H9 (cell line): Measurements from ENCODE around the gene TCF7L1. TPM values are rescaled to one million over a fixed set of nuclear protein-coding genes. Genes with fewer than 3 reads are reported as not detected.

ENCODE experiments used
- DNase-seq: peaks from one replicate; pipeline ENCODE4 v3.0.0-alpha.2; 2017
- H2AFZ ChIP-seq: one replicate; pipeline ENCODE4 v1.6.1; 2013; ENCODE audit warnings: mild to moderate bottlenecking, low read length, control low read depth, moderate library complexity
- H2AK5ac ChIP-seq: 2 replicates; pipeline ENCODE4 v1.6.1; 2013; ENCODE audit warnings: low read length, control low read depth, mixed read lengths; ENCODE audit not compliant: insufficient read length
- H2BK120ac ChIP-seq: one replicate; pipeline ENCODE4 v1.6.1; 2013; ENCODE audit warnings: low read depth, mild to moderate bottlenecking, low read length, control low read depth, inconsistent platforms; ENCODE audit not compliant: poor library complexity, severe bottlenecking
- H2BK12ac ChIP-seq: 2 replicates; pipeline ENCODE4 v1.6.1; 2013; ENCODE audit warnings: low read length, control low read depth, mixed read lengths, low read depth; ENCODE audit not compliant: insufficient read length
- H2BK15ac ChIP-seq: 2 replicates; pipeline ENCODE4 v1.6.1; 2013; ENCODE audit warnings: low read depth, low read length, control low read depth
- H2BK20ac ChIP-seq: one replicate; pipeline ENCODE4 v1.6.1; 2013; ENCODE audit warnings: low read depth, mild to moderate bottlenecking, low read length, control low read depth, inconsistent platforms; ENCODE audit not compliant: poor library complexity, severe bottlenecking
- H2BK5ac ChIP-seq: 2 replicates; pipeline ENCODE4 v1.6.1; 2013; ENCODE audit warnings: low read length, control low read depth, mixed read lengths; ENCODE audit not compliant: insufficient read length
- H3K14ac ChIP-seq: 2 replicates; pipeline ENCODE4 v1.6.1; 2013; ENCODE audit warnings: low read length, control low read depth; ENCODE audit not compliant: insufficient read depth
- H3K18ac ChIP-seq: 2 replicates; pipeline ENCODE4 v1.6.1; 2013; ENCODE audit warnings: low read depth, mild to moderate bottlenecking, mixed read lengths, low read length, control low read depth; ENCODE audit not compliant: insufficient read length
- H3K23ac ChIP-seq: 2 replicates; pipeline ENCODE4 v1.6.1; 2013; ENCODE audit warnings: low read length, control low read depth, mixed read lengths, low read depth; ENCODE audit not compliant: insufficient read length
- H3K23me2 ChIP-seq: 2 replicates; pipeline ENCODE4 v1.6.1; 2013; ENCODE audit warnings: low read depth, mild to moderate bottlenecking, mixed read lengths, low read length, control low read depth; ENCODE audit not compliant: insufficient read length, poor library complexity, severe bottlenecking
- H3K27ac ChIP-seq: 2 replicates; pipeline ENCODE4 v1.5.1; 2013; ENCODE audit warnings: low read length, control low read depth, mixed read lengths, low read depth; ENCODE audit not compliant: insufficient read length
- H3K27me3 ChIP-seq: 2 replicates; pipeline ENCODE4 v1.6.1; 2013; ENCODE audit warnings: low read length, control low read depth, inconsistent platforms; ENCODE audit not compliant: insufficient read depth
- H3K4ac ChIP-seq: 2 replicates; pipeline ENCODE4 v1.6.1; 2013; ENCODE audit warnings: low read depth, mild to moderate bottlenecking, control low read depth, inconsistent platforms, low read length, moderate library complexity
- H3K4me1 ChIP-seq: 2 replicates; pipeline ENCODE4 v1.6.1; 2013; ENCODE audit warnings: low read length, control low read depth, inconsistent platforms; ENCODE audit not compliant: insufficient read depth
- H3K4me2 ChIP-seq: 2 replicates; pipeline ENCODE4 v1.6.1; 2013; ENCODE audit warnings: low read length, control low read depth, mixed read lengths; ENCODE audit not compliant: insufficient read length, insufficient read depth
- H3K56ac ChIP-seq: 2 replicates; pipeline ENCODE4 v1.6.1; 2013; ENCODE audit warnings: low read depth, mild to moderate bottlenecking, mixed read lengths, low read length, control low read depth; ENCODE audit not compliant: insufficient read length
- H3K79me1 ChIP-seq: 2 replicates; pipeline ENCODE4 v1.6.1; 2013; ENCODE audit warnings: low read depth, mild to moderate bottlenecking, moderate library complexity, low read length, control low read depth, inconsistent platforms; ENCODE audit not compliant: insufficient read depth, poor library complexity, severe bottlenecking
- H3K79me2 ChIP-seq: 2 replicates; pipeline ENCODE4 v1.6.1; 2013; ENCODE audit warnings: low read length, control low read depth, inconsistent platforms; ENCODE audit not compliant: insufficient read depth
- H3K9ac ChIP-seq: 2 replicates; pipeline ENCODE4 v1.6.1; 2013; ENCODE audit warnings: low read length, control low read depth, mixed read lengths; ENCODE audit not compliant: insufficient read length; ENCODE audit errors: extremely low read depth
- H3K9me3 ChIP-seq: one replicate; pipeline ENCODE4 v1.6.1; 2013; ENCODE audit warnings: low read depth, low read length, inconsistent platforms; ENCODE audit not compliant: control insufficient read depth
- H3T11ph ChIP-seq: one replicate; pipeline ENCODE4 v1.6.1; 2013; ENCODE audit warnings: mild to moderate bottlenecking, low read length, control low read depth, inconsistent platforms
- H4K20me1 ChIP-seq: one replicate; pipeline ENCODE4 v1.6.1; 2013; ENCODE audit not compliant: control insufficient read depth, insufficient read length, insufficient read depth
- H4K5ac ChIP-seq: 2 replicates; pipeline ENCODE4 v1.6.1; 2013; ENCODE audit warnings: low read depth, mild to moderate bottlenecking, mixed read lengths, low read length, control low read depth; ENCODE audit not compliant: insufficient read length
- H4K8ac ChIP-seq: replicated peaks from 2 replicates; pipeline ENCODE4 v1.6.1; 2013; ENCODE audit warnings: low read length, control low read depth, mixed read lengths, low read depth; ENCODE audit not compliant: insufficient read length
- H4K91ac ChIP-seq: 2 replicates; pipeline ENCODE4 v1.6.1; 2013; ENCODE audit warnings: low read depth, mild to moderate bottlenecking, moderate library complexity, mixed read lengths, low read length, control low read depth; ENCODE audit not compliant: insufficient read length
- H3K27ac Mint-ChIP-seq, 3 experiments: 2 replicates in 2 of 3; 3 replicates in 1 of 3; pipeline ENCODE4 v1.8.0; 2020 to 2021; ENCODE audit warnings: mixed read lengths in 3 of 3, mild to moderate bottlenecking in 1 of 3, moderate library complexity in 1 of 3
- H3K27me3 Mint-ChIP-seq: 2 replicates; pipeline ENCODE4 v1.8.0; 2021; ENCODE audit warnings: low read depth, mild to moderate bottlenecking, moderate library complexity, mixed read lengths
- H3K36me3 Mint-ChIP-seq, 3 experiments: 2 replicates in 2 of 3; 3 replicates in 1 of 3; pipeline ENCODE4 v1.8.0; 2020 to 2021; ENCODE audit warnings: low read depth in 3 of 3, mixed read lengths in 3 of 3; ENCODE audit not compliant: insufficient read depth in 1 of 3
- H3K4me1 Mint-ChIP-seq, 2 experiments: 2 replicates each; pipeline ENCODE4 v1.8.0; 2020; ENCODE audit warnings: mixed read lengths in 2 of 2
- H3K4me3 Mint-ChIP-seq, 2 experiments: 2 replicates in 1 of 2; 3 replicates in 1 of 2; pipeline ENCODE4 v1.8.0; 2020 to 2021; ENCODE audit warnings: mild to moderate bottlenecking in 2 of 2, mixed read lengths in 2 of 2, moderate library complexity in 1 of 2
- H3K9me3 Mint-ChIP-seq, 2 experiments: 2 replicates in 1 of 2; 3 replicates in 1 of 2; pipeline ENCODE4 v1.8.0; 2020; ENCODE audit warnings: mild to moderate bottlenecking in 2 of 2, mixed read lengths in 2 of 2, moderate library complexity in 1 of 2
- CTCF ChIP-seq: fragments of 200-600 bp; sonication (generic); conservative IDR thresholded peaks from 3 replicates; pipeline ENCODE4 v1.8.0; 2021; ENCODE audit warnings: antibody characterized with exemption, mild to moderate bottlenecking
- WGBS: extraction: QIAGEN DNeasy Blood & Tissue Kit; methylation state at CpG from one replicate; pipeline ENCODE4 v1.1.7; 2013; ENCODE audit warnings: missing lambda C conversion rate, low lambda C conversion rate, mixed read lengths; ENCODE audit not compliant: insufficient read length; ENCODE audit errors: extremely low coverage; 5-methylcytosine and 5-hydroxymethylcytosine counted together
- total RNA-seq: library from RNA; stranded (reverse); gene quantifications from 2 replicates; pipeline ENCODE4 v1.2.1, GENCODE V29; 2021

TCF7L1 gene
- total RNA-seq, 1 experiment from 2014 or later = 112 TPM

GRCh38 chr2:85181134-85181631 is 48.0 kb downstream of the TCF7L1 start:
- no peak overlapping the region for H3K14ac ChIP-seq
- H3K9me3 Mint-ChIP-seq = no peaks in the 10 kb centered on the region; a peak in 1 of 5 replicates
- H3K23me2 ChIP-seq = no peaks in the 10 kb centered on the region
- H3K27ac ChIP-seq = no peak overlapping the region
- no peak overlapping the region for H3K18ac ChIP-seq
- no peak overlapping the region for H2BK5ac ChIP-seq
- H2AFZ ChIP-seq = no peak overlapping the region
- no peak overlapping the region for H2AK5ac ChIP-seq
- no peak overlapping the region for H2BK20ac ChIP-seq
- peak overlapping the region; percentile 90 to 97 (median 91) for H3K27ac Mint-ChIP-seq
- H4K5ac ChIP-seq = no peak overlapping the region
- no peaks in the 10 kb centered on the region for H3K27me3 Mint-ChIP-seq
- no peak overlapping the region for H4K8ac ChIP-seq
- no peak overlapping the region for H2BK15ac ChIP-seq
- no peak overlapping the region; a peak in 1 of 5 replicates for H3K4me3 Mint-ChIP-seq
- H3K9me3 ChIP-seq = no peaks in the 10 kb centered on the region
- no peak overlapping the region for H4K91ac ChIP-seq
- H4K20me1 ChIP-seq = no peaks in the 10 kb centered on the region
- DNase-seq = no peak
- H3K9ac ChIP-seq = no peak overlapping the region
- H3K4me2 ChIP-seq = no peak overlapping the region
- H3K23ac ChIP-seq = no peak overlapping the region
- no peak overlapping the region for H3T11ph ChIP-seq
- H3K4me1 Mint-ChIP-seq = peaks cover 77% of the 10 kb centered on the region in 2 experiments
- H3K79me1 ChIP-seq = peaks cover 5% of the 10 kb centered on the region
- H3K4me1 ChIP-seq = peaks cover 27% of the 10 kb centered on the region; the same call in 1 of the 2 replicates
- no peak overlapping the region for H2BK120ac ChIP-seq
- peaks cover 23% of the 10 kb centered on the region; the same call in 1 of the 2 replicates for H3K79me2 ChIP-seq
- no peak overlapping the region for H3K4ac ChIP-seq
- no peak overlapping the region for H3K56ac ChIP-seq
- WGBS = no CpG with 5 or more reads among the region's 5 CpGs
- peak; percentile 25; the same call in 1 of the 3 replicates for TF ChIP-seq CTCF
- no peak overlapping the region for H2BK12ac ChIP-seq
- peaks cover 13 to 22% (median 19%) of the 10 kb centered on the region in 3 experiments; a peak in 6 of 7 replicates for H3K36me3 Mint-ChIP-seq
- no peaks in the 10 kb centered on the region for H3K27me3 ChIP-seq
